AG04450 (cell line): Measurements from ENCODE around the gene C1orf105. TPM values are rescaled to one million over a fixed set of nuclear protein-coding genes. Genes with fewer than 3 reads are reported as not detected.

Source experiments
- CTCF ChIA-PET: fragments of 300-600, 350-600 bp; formaldehyde crosslinking; extraction: SDS; loops from one replicate; lab custom pipeline; 2022; ENCODE audit warnings: antibody characterized with exemption, inconsistent platforms; lab: Charles Lee
- POLR2A ChIA-PET: fragments of 350-600 bp; formaldehyde crosslinking; extraction: SDS; loops from one replicate; lab custom pipeline; 2021; ENCODE audit warnings: antibody characterized with exemption, inconsistent platforms; lab: Yijun Ruan, JAX
- DNase-seq: peaks from one replicate; pipeline ENCODE4 v3.0.0-alpha.2; 2011; ENCODE audit warnings: low read depth, low spot score
- H3K27ac ChIP-seq: one replicate; pipeline ENCODE4 v1.5.1; 2012; ENCODE audit warnings: low read depth, low read length, control low read depth
- H3K27me3 ChIP-seq: one replicate; pipeline ENCODE4 v1.6.0; 2012; ENCODE audit warnings: low read length; ENCODE audit not compliant: control insufficient read depth, insufficient read depth
- H3K4me3 ChIP-seq: 2 replicates; pipeline ENCODE4 v1.5.1; 2011; ENCODE audit warnings: mild to moderate bottlenecking, low read depth, low read length, control low read depth
- H3K9me3 ChIP-seq: 2 replicates; pipeline ENCODE4 v1.5.1; 2012; ENCODE audit warnings: low read length; ENCODE audit not compliant: control insufficient read depth, insufficient read depth
- CTCF ChIP-seq: IDR thresholded peaks from 2 replicates; pipeline ENCODE4 v1.5.1; 2011; ENCODE audit warnings: low read depth, low read length, control low read depth, inconsistent platforms
- polyA plus RNA-seq: library from polyadenylated mRNA; depleted of rRNA; stranded (reverse); fragments of >200 nt; gene quantifications from 2 replicates; pipeline ENCODE4 v1.2.3, GENCODE V29; 2011

C1orf105 gene
- polyA plus RNA-seq, 1 experiment: not detected

- Histone ChIP-seq H3K9me3 (no peaks in the 10 kb centered on the region), H3K27ac (no peak overlapping the region), H3K4me3 (no peak overlapping the region), H3K27me3 (no peaks in the 10 kb centered on the region)
- POLR2A ChIA-PET: no interaction called here
- DNase-seq: no peak
- CTCF ChIA-PET: interaction anchor here (0.8 to 2.5 kb wide), 4 partner anchors 13 to 431 kb away, joined by 3 to 15 read pairs (median 4); no protein-coding TSS in a partner anchor
- no peak for TF ChIP-seq CTCF
These were observed 3.9 kb upstream of the C1orf105 start for GRCh38 chr1:172416496-172417035.

- ChIA-PET CTCF (interaction anchor here (0.7 to 2.5 kb wide), 5 partner anchors 9 to 432 kb away, joined by 3 to 15 read pairs (median 3); no protein-coding TSS in a partner anchor), POLR2A (no interaction called here)
- H3K4me3 ChIP-seq: no peak overlapping the region
- no peak for DNase-seq
- H3K27me3 ChIP-seq: no peaks in the 10 kb centered on the region
- TF ChIP-seq CTCF: no peak
- no peaks in the 10 kb centered on the region for H3K9me3 ChIP-seq
- no peak overlapping the region for H3K27ac ChIP-seq
These were observed 2.9 kb upstream of the C1orf105 start for GRCh38 chr1:172417557-172417956.

GRCh38 chr1:172421974-172422604, 1.6 kb downstream of the C1orf105 start:
- Histone ChIP-seq H3K27ac (no peak overlapping the region), H3K27me3 (no peaks in the 10 kb centered on the region), H3K4me3 (no peak overlapping the region), H3K9me3 (no peaks in the 10 kb centered on the region)
- DNase-seq: no peak
- POLR2A ChIA-PET: no interaction called here
- TF ChIP-seq CTCF: no peak
- CTCF ChIA-PET: interaction anchor here (1.2 to 2.8 kb wide), 2 partner anchors 22 to 420 kb away, joined by 3 to 16 read pairs; no protein-coding TSS in a partner anchor

GRCh38 chr1:172423336-172423735, 2.9 kb downstream of the C1orf105 start:
- ChIA-PET POLR2A (no interaction called here), CTCF (no interaction called here)

More at GRCh38 chr1:172423336-172423735, 2.9 kb downstream of the C1orf105 start:
- Histone ChIP-seq H3K27me3 (no peaks in the 10 kb centered on the region), H3K27ac (no peak overlapping the region), H3K9me3 (no peaks in the 10 kb centered on the region), H3K4me3 (no peak overlapping the region)
- no peak for DNase-seq
- TF ChIP-seq CTCF: no peak
